Activated T-helper 2 cell treated with anti-CD3 and anti-CD28 coated beads, Interferon-gamma antibody, Interleukin-2, Interleukin-4, amounts not matched to agents 10 μg/mL and 5 μg/mL and 100 μg/mL, durations not matched to agents 14 hours and 24 hours and 36 hours (primary cell): ENCODE results near the gene PRAMEF10. TPM values are rescaled to one million over a fixed set of nuclear protein-coding genes. Genes with fewer than 3 reads are reported as not detected.
"Not testable (repeated sequence)": the region's sequence is repeated elsewhere in the genome, so short reads cannot be mapped to it uniquely, and the experiment has no call there.

Source experiments
- DNase-seq: peaks from one replicate; pipeline ENCODE4 v3.0.0; 2021; ENCODE audit warnings: low spot score
- H3K27ac Mint-ChIP-seq: one replicate; pipeline ENCODE4 v1.8.0; 2021; ENCODE audit warnings: mixed read lengths
- H3K27me3 Mint-ChIP-seq: one replicate; pipeline ENCODE4 v1.8.0; 2021; ENCODE audit warnings: low read depth, mixed read lengths
- H3K36me3 Mint-ChIP-seq: one replicate; pipeline ENCODE4 v1.8.0; 2021; ENCODE audit warnings: low read depth, mixed read lengths
- H3K4me1 Mint-ChIP-seq: one replicate; pipeline ENCODE4 v1.8.0; 2021; ENCODE audit warnings: low read depth, mixed read lengths
- H3K4me3 Mint-ChIP-seq: one replicate; pipeline ENCODE4 v1.8.0; 2021; ENCODE audit warnings: low read depth, mild to moderate bottlenecking, moderate library complexity, mixed read lengths
- H3K9me3 Mint-ChIP-seq: one replicate; pipeline ENCODE4 v1.8.0; 2021; ENCODE audit warnings: mixed read lengths
- intact Hi-C: fragments of 100-400 bp; cut with micrococcal nuclease; formaldehyde crosslinking; loops from one replicate; pipeline ENCODE4 v1.15.1; 2023
- total RNA-seq: library from RNA; stranded (reverse); gene quantifications from 2 replicates; pipeline ENCODE4 v1.2.3, GENCODE V29; 2022

Gene PRAMEF10
- total RNA-seq, 1 donor from 2014 or later = not detected

GRCh38 chr1:12848620-12849019, 49.5 kb downstream of the PRAMEF10 start, which contains the start of gene HNRNPCL1:
TSS of gene HNRNPCL1 (minus strand) at chr1:12848720. CDS start at chr1:12848289, 431 bp downstream.
- DNase-seq, H3K4me3 Mint-ChIP-seq, H3K9me3 Mint-ChIP-seq, H3K4me1 Mint-ChIP-seq, intact Hi-C loops, H3K36me3 Mint-ChIP-seq, H3K27ac Mint-ChIP-seq, H3K27me3 Mint-ChIP-seq: not testable (repeated sequence)

Other genes with a start within 250 kb of the PRAMEF10 start
- gene AADACL3, start 182.2 kb downstream of the PRAMEF10 start, total RNA-seq = not detected in 2 replicates
- not detected in 2 replicates for gene CFAP107, start 152.1 kb downstream of the PRAMEF10 start, total RNA-seq
- gene PRAMEF12, start 124.5 kb downstream of the PRAMEF10 start, total RNA-seq = not detected in 2 replicates
- gene PRAMEF1, start 106.9 kb downstream of the PRAMEF10 start, total RNA-seq = not detected in 2 replicates
- not detected in 2 replicates for gene PRAMEF11, start 66.9 kb downstream of the PRAMEF10 start, total RNA-seq
- gene HNRNPCL1, start 49.5 kb downstream of the PRAMEF10 start, total RNA-seq = not detected in 2 replicates
- gene PRAMEF2, start 41.2 kb downstream of the PRAMEF10 start, total RNA-seq = not detected in 2 replicates
- not detected in 2 replicates for gene PRAMEF4, start 12.1 kb downstream of the PRAMEF10 start, total RNA-seq
- not detected in 2 replicates for gene PRAMEF7, start 18.3 kb upstream of the PRAMEF10 start, total RNA-seq
- not detected in 2 replicates for gene PRAMEF6, start 49.3 kb upstream of the PRAMEF10 start, total RNA-seq
- not detected in 2 replicates for gene PRAMEF27, start 158.3 kb upstream of the PRAMEF10 start, total RNA-seq
- not detected in 2 replicates for gene HNRNPCL3, start 162.5 kb upstream of the PRAMEF10 start, total RNA-seq
- not detected in 2 replicates for gene PRAMEF25, start 172.5 kb upstream of the PRAMEF10 start, total RNA-seq
- not detected in 2 replicates for gene HNRNPCL2, start 218.6 kb upstream of the PRAMEF10 start, total RNA-seq